ENCODE results near the gene AMOTL2.

The AMOTL2 gene

DNA sequence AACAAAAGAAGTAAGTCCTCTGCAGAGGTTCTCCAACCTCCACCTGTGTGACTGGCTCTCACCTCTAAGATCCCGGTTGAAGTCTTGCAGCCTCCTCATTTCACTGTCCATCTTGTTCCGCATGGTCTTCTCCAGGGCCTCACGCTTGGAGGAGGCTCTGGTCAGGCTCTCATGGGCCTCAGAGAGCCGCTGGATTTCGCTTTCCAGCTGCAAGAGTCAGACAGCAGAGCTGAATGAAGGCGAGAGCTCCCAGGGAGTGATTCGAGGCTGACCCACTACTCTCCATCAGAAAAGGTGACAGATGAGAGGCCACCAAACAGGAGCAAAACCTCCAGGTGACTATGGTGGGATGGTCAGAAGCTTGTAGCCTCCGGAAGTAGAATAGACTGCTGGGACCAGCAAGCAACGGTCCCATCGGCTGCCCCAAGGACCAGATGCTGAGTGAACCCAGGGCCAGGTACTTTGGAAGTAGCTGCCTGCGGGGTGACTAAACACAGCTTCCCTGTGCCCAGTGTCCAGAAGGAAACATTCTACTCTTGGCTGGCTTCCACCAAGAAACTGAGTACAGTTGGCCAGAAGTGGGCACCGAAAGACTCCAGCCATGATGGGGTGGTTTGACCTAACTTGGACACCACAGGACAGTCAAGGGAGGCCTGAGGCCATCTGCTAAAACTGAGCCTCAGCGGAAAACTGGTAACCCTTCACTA is 7.9 kb downstream of the AMOTL2 start:
- no peak for DNase-seq (ENCODE audit: low read depth in 3 of 3)

DNA sequence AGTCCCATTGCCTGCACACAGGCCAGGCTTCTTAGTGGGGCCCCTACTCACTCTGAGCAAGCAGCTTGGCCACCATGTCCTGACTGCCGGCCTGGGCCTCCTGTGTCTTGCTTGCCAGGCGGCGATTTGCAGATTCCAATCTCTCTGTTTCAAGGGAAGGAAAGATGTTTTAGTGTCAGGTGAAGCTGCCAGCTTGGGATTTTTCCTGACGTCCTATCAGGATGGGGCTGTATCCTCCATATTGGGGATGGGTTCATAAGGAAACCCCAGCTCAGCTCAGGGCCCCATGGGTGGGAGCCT is 8.5 kb downstream of the AMOTL2 start:
- DNase-seq (ENCODE audit: low read depth in 3 of 3): no peak

DNA sequence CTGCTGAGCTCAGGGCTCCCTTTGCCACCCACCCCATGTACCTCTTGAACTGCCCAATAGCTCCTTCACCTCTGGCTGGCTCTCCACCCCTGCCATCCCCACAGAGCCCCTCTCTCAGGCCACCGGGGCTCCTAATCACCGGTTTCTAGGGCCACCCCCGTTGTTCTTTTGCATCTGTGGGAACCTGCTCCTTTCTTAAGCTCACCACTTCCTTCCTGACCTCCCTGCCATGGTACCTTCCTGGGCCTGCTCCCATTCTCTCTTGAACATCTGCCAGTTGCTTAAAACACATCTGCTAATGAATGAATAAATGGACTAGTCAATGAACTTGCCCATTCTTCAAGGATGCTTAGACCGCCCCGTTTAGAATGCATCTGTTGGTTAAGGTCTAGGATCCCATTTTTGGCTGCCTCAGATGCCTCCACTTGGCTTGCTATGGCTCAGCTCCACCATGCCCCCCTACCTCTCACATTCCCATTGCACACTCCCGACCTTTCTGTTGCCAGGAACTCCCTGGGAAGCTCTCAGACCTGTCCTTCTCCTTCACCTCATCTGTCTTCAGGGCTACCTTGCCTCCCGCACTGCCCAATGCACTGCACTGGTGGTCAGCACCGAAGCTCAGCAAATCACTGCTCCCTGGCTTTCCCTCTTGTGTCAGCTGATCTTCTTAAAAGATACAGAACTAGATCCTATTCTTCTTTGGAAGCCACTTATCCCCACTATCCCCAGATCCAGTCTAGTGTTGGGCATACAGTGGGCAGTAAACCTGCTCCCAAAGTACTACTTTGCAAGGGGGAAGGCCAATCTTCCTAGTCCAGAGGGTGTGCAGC is 9.1 kb downstream of the AMOTL2 start:
- no peak for DNase-seq (ENCODE audit: low read depth in 3 of 3)

DNA sequence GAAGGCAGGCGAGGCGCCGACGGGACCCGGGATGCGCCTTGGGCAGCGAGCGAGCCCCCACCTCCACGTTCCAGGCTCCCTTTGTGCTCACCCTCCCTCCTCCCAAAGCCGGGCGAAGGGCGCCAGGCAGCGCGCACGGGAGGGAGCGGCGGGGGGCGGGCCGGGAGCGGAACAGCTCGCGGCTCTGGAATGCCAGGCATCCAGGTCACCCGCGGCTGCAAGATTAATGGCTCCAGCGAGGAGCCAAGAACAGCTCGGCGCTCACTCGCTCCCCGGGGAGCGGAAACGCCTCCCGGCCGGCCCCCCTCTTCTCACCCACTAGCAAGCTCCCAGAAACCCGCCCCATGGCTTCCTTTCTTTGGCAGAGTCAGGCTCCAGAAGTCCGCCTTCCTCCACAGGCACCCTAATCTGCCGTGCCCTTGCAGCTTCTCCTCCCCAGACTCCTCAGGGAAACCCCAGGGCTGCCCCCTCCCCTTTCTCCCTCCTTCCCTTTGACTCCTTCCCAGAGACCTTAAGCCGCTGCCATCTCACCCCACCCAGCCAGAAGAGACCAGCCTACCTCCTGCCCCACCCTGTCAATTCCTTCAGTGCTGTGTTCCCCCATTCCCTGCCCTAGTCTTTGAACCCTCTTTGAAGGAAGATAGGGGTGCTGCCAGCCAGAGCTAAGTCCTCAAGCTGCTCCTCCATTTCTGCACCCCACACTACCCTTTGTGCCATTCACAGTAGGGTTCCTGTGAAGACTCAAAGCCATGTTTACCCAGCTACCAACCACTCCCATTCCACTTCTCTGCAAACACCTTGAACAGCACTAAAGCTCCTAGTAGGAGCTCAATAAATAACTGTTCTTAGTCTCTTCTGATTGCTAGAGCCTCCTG is 9.9 kb downstream of the AMOTL2 start:
- no peak for DNase-seq (ENCODE audit: low read depth in 3 of 3)

DNA sequence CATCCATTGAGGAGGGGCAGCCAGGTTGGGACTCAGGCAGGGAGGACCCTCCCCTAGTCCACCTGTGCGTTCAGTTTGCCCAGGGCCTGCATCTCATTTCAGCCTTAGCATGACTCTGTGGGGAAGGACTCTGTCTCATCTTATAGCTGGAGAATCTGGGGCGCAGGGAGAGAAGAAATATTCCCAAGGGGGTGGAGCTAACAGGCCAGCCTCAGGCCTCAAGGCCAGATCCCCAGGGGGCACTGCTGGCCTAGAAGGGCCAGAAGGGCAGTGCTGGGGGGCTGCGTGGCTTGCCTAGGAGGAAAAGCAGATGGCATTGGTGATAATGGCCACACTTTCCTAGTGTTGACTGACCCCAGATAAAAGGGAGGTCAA is 10.9 kb downstream of the AMOTL2 start:
- DNase-seq (ENCODE audit: low read depth in 3 of 3): no peak

DNA sequence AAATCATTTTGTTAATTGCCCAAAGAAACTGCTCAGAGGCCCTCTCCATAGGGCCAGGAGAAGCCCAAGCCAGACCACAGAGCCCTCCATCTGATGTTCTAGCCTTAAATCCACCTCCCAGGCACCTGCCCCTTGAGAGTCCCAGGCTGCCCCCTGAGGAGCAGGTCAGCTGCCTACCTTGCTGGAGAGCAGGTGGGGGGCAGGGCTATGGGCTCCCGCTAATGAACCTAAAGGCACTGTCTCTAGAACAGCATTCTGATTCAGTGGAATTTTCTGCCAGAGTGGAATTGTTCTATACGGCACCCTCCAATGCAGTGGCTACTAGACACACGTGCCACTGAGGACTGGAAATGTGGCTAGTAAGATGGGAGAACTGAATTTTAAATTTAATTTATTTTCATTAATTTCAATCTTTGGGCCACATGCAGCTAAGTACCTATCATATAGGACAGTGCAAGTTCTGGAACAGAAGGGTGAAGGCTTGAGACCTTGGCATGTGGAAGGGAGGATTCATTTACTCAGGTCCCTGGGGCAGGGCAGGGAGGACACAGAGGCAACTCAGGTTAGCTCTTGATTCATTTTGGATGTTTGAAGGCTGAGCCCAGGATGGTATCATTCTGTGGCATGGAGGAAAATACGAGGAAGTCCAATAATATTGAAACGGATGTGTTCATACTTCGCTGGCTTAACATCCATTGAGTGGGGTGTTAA is 11.4 kb downstream of the AMOTL2 start:
- DNase-seq (ENCODE audit: low read depth in 3 of 3): no peak

DNA sequence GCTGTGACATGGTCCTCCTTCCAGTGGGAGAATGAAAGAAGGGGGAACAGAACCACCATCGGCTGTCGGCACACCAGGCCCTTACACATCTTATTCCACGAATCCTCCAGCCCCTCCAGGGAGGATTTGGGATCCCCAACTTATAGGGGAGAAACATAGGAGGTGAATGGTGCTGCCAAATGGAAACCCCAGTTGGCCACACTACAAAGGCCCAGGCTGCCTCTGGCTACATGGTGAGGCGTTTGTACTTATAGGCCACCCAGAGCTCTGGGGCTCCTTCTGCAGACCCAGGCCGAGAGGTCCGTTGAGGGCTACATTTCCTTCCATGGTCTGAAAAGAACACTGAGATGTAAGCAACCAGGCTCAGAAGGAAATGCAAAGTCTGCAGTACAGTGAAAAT is 12.0 kb downstream of the AMOTL2 start:
- DNase-seq (ENCODE audit: low read depth in 3 of 3): no peak

DNA sequence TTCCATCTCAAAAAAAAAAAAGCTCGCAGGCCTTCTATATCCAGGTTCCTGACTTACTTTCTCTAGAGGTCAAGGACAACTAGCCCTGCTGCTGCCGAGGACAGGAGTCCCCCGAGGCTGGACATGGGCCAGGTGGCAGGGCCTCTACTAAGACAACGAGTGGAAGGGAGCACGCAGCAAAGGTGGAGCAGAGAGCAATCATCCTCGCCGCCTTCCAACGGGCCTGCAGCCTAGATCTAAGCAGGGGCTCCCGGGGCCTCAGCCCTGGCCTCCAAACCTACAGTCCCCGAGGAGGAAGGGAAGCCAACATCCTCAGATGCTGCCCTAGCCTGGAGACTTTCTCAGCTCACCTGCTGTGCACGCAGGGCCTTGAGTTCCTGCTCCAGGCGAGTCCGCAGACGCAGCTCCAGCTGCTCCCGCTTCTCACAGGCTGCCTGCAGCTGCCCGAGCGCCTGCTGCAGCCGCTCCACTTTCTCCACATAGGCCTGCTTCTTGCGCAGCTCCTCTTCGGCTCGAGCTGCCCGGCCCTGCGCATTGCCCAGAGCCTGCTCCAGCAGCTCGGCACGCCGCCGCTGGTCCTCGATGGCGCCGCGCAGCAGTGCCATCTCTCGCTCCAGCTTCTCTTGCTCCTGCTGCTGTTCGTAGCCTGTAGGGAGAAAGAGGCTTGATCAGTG is 12.9 kb downstream of the AMOTL2 start:
- DNase-seq (ENCODE audit: low read depth in 3 of 3): no peak

DNA sequence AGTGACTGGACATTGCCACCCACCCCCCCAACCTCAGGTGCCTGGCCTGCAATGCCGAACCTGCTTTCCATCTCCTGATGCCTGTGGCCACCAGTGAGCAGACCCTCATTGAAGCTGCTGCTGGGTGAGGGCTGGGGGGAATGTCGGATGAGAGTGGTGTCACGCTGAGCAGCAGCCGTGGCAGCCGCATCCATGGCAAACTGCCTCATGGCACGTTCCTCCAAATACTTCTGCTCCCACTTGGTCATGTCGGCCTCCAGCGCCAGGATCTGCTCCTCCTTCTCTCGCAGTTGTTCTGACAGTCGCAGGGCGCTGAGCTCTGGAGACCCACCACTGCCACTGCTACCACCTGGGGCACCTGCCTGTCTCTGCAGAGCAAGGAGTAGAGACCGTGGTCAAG is 14.2 kb downstream of the AMOTL2 start:
- DNase-seq (ENCODE audit: low read depth in 3 of 3): no peak

DNA sequence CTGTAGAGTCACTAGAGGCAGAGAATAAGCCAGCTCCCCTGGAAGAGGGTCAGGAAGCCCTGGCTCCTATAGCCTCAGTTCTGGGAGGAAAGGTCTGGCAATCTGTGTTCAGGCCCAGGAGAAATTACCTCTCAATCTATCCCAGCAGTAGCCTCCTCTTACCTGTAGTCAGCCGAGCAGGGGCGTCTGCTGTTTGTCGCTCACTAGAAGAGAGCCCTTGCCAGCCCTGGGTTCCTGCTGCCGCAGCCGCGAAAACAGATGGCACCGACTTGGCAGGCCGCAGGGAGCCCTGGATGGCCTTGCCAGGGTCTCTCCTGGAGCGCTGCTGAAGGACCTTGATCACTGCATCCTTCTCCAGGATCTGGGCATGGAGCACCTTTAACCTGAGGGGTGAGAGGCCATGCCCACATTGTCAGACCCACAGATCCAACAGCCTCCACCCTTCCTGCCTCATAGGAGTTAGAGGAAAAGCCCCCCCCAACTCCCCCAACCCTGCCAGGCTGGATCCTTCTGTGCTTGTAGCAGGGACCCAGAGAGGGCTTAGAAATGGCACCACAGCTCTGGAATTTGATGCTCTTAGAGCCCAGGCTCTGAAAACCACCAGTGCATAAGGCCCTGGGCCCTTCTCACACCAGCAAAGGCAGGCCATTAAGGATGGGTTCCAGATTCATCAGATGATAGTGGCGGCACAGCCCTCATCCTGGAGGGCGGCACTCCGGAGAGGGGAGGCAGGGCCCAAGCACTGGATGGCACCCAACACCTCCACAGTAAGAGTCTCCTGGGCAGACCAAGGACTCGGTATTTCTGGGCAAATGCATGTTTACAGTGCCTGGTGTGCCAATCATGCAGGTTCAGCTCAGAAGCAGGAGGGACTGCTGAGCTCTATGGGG is 14.9 kb downstream of the AMOTL2 start:
- DNase-seq (ENCODE audit: low read depth in 3 of 3): no peak

DNA sequence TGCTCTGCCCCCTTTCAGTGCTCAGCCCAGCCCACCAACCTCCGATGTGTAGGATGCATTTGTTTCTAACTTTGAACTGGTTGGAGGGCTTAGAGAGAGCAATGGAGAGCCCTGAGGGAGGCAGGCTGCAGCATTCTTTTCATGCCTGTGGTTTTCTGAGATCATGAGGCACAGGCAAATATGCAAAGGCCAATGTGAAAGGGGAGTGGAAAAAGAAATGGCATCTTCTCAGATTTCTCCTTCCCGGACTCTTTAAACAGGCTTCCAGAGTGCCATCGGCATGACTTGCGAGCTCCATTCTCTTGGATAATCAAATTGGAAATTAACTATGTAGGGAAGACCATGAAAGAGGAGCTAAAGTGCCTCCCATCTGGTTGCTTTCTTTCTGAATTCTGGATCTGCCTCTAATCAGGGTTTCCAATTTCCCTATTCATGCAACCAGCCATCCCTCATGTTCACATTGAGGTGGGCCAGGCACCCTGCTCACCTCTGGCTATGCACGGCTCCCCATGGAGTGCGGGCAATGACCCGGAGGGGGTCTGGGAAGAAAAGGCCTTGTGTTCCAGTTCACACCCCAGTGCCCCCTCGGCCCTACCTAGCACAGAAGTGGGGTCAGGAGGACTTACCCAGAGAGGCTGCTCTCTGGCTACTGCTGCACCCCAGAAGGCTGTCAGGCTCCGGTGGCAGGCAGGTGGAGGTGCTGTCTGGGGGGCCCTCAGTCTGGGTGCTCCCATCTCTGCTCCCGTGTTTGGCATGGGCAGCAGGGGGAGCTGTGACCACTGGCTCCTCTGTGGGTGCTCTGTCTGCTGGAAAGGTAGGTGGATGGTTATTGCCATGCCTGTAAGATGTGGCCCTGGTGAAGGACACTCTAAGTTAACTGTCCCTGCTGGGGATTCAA is 16.1 kb downstream of the AMOTL2 start:
- no peak for DNase-seq (ENCODE audit: low read depth in 3 of 3)

DNA sequence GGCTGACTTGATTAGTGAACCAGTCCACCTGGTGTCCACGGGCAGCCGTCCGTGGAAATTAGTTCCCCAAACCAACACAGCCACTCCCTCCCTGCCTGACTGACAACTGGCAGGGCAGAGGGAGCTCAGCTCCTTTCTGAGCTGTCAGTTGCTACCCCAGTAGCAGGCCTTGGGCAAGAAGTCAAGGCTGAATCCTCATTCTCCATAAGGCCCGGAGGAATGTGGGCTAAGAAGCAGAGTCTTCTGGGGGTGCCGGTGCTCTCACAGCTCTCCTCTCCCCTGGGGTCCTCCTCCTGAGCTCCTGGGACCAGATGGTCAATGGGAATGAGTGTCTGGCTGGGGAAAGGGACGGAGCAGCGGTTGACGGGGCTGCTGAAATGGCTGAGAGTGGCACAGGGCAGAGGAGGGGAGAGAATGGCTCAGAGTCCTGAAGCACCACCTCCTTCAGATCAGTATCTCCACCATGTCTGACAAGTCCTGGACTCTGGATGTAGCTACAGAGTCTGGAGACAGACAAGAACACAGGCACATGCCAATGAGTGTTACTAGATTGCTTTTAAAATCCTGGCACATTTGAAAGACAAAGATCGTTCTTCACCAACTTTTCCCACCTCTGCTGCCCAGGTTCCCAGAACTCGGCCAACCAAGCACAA is 16.9 kb downstream of the AMOTL2 start:
- no peak for DNase-seq (ENCODE audit: low read depth in 3 of 3)

DNA sequence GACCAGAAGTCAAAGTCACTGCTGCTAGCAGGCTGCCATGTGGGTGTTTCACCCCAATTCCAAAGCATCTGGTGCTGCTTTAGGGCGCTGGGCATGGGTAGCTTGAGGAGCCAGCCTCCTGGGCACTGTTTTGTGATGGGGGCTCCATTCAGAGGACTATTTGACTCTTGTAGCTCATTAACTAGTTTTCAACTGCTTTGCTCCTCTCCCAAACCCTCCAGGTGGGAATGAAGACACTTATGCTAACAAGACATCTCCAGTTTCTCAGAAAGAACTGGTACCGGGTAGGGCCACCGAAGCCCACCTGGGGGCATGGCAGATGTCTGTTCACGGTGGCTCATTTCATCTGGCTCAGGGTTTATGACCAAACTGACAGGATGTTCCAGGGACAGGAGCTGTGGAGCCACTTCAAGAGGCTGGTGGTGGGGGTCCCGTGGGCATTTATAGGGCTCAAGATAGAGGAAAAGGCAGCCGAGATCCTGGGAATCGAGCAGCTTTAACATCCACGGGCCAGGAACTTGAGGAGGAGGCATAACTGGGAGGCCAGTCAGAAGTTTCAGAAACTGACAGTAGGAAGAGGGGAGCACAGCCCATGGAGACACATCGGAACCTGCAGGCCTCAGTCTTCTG is 17.7 kb downstream of the AMOTL2 start:
- no peak for DNase-seq (ENCODE audit: low read depth in 3 of 3)

DNA sequence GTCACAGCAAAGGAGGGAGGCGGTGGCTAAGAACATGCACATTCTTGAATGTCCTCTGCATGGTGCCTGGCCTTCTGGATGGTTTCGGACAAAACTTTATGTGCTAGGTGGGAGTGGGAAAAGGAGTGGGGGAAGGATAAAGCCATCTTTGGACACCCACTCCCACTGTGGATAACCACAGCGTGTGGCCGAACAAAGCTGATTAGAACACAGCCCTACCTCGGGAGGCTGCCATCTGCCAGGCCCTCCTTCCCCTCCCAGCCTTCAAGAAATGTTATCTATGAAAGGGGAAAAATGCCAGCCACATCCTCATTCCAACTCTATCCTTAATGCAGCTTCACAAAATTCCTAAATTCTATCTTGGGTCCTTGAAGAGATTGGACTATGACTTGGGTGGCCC is 18.8 kb downstream of the AMOTL2 start:
- DNase-seq (ENCODE audit: low read depth in 3 of 3): no peak

DNA sequence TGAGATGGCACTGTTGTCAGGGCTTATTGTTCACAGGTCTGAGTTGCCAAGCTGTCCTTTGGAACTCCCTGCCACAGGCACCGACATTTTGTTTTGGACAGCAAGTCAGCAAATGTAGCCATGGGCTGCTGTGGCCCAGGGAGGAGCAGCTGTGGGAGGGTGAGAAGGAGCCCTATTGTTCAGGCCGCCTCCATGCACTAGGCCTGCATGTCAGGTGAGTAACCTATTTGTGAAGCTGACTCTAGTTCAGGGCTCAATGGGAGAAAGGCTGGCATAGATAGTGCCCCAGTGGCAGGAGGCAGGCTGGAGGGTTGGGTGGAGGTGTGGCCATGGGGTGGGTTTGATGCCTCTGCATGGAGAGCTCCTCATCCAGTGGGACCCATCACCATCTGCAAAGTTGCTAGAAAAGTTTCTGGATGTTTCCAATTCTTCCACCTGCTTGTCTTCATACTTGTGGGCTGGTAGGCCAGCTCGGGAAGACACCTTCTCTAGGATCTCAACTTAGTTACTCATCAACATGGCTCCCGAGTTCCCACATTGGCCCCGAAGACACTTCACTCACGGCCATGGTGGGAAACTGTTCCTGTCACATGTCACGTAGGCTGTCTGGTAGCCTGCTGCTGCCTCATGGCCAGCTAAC is 19.5 kb downstream of the AMOTL2 start:
- no peak for DNase-seq (ENCODE audit: low read depth in 3 of 3)

DNA sequence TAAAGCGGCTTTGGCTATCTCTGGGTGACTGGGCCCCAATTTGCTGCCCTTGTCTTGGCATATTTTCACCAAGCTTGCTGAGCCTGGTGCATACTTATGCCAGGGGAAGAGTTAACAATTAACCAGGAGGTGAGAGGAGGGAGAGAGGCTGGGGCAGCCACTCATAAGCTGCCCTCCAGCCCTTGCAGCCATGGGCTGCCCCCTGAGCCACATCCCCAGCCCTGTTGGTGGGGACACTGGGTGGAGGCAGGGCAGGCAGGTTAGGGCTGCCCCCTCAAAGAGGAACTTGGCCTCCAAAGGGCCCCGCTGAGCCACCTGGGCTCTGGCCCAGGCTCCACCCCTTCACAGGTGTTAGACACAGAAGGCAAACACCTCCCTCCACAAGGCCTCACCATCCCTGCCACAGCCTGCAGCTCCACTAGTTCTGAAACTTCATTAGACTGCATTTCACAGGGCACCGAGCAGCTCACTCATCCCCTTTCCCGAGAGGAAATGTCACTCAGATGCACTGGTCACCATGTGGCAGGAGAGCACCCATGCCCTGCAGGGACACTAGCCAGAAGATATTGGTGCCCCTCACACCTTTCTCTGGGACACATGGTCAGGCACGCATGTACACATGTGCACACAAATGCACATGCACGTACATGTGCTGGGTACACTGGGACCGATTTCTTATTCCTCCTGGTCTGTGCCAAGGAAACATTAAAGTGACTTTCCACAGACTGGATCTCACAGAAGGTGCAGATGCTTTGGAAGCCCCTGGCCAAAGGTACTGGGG is 20.2 kb downstream of the AMOTL2 start:
- no peak for DNase-seq (ENCODE audit: low read depth in 3 of 3)

DNA sequence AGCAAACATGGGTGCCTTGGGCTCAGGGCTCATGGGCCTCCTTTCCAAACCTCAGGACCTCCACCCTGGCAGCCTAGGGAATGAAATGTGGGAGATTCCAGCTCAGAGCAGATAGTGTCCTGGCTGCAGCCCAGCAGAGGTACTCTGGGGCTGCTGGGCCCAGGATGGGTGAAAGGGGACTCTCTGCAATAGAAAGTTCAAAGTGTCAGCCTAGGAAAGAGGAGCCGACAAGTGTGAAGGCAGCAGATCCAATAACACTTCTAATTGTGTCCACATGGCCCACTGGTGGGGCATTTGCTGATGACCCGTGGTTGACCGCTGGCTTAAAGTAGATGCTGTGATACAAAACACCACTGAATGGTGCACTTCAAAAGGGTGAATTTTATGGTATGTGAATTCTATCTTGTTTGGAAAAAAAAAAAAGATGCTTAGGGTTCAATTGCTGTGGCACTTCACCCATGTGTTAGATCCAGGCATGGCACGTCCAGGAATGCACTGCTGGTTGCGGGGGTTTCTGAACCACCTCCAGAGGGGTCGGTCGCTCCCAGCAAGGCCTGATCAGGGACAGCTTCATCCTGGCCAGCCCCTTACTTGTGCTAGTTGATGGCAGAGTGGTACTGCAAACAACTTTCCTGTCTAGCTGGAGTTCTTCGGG is 20.9 kb downstream of the AMOTL2 start:
- DNase-seq (ENCODE audit: low read depth in 3 of 3): no peak
